ENCODE measurements around the gene ROR2. TPM values are rescaled to one million over a fixed set of nuclear protein-coding genes. Genes with fewer than 3 reads are reported as not detected.

ROR2 gene
- total and polyA plus RNA-seq, 2 experiments from 2014 or later = 8.1 to 18.8 TPM

DNA sequence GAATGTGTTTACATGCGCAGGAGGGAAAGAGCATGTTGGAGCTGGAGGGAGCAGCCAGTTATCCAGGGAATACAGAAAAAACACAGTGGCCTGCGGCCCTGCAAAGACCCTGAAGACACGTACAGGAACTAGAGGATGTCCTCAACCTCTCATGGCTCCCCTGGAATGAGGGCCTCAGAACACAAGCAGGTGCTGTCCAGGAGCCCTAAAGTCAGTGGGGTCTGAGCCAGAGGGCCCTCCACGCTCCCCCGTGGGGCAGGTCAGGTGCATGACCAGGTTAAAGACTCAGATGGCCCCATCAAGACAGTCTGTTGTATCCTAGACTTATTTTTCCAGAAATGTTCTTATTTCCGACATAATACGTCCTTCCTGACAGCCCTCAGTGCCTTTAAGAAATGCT lies 106.9 kb downstream of the ROR2 start:
- Histone ChIP-seq H2AFZ (no peak overlapping the region), H3K4me2 (no peak overlapping the region), H3K4me3 (no peak overlapping the region), H3F3A (replicated peaks; ENCODE audit: low read depth) (no peaks in the 10 kb centered on the region), H3K27me3 (ENCODE audit: insufficient read depth) (no peaks in the 10 kb centered on the region), H3K9me2 (ENCODE audit: insufficient read depth) (peaks cover 9% of the 10 kb centered on the region; the same call in 1 of the 2 replicates), H4K20me1 (replicated peaks; ENCODE audit: insufficient read depth) (no peaks in the 10 kb centered on the region; the same call in 1 of the 2 replicates), H3K36me3 (ENCODE audit: insufficient read depth) (no peaks in the 10 kb centered on the region), H3K4me1 (ENCODE audit: insufficient read depth) (peaks cover 13% of the 10 kb centered on the region), H3K27ac (ENCODE audit: low read depth) (no peak overlapping the region), H3K79me2 (replicated peaks; ENCODE audit: insufficient read depth) (no peaks in the 10 kb centered on the region)
- no peak overlapping the region for H3K4me3 Mint-ChIP-seq
- no peaks in the 10 kb centered on the region for H3K9me3 Mint-ChIP-seq
- TF ChIP-seq, protein P1, sequence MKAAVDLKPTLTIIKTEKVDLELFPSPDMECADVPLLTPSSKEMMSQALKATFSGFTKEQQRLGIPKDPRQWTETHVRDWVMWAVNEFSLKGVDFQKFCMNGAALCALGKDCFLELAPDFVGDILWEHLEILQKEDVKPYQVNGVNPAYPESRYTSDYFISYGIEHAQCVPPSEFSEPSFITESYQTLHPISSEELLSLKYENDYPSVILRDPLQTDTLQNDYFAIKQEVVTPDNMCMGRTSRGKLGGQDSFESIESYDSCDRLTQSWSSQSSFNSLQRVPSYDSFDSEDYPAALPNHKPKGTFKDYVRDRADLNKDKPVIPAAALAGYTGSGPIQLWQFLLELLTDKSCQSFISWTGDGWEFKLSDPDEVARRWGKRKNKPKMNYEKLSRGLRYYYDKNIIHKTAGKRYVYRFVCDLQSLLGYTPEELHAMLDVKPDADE (IDR thresholded peaks at IDR 0.05) = no peak
- no peak for TF ChIP-seq EZH2 (IDR thresholded peaks at IDR 0.05; ENCODE audit: low read depth, unreplicated experiment)
- no peak for TF ChIP-seq NANOG (IDR thresholded peaks at IDR 0.05; ENCODE audit: borderline replicate concordance)
- no peak for TF ChIP-seq CREB1 (CRISPR knock-in tag; IDR thresholded peaks at IDR 0.05; ENCODE audit: low read depth)
- no peak for TF ChIP-seq EZH2phosphoT487 (IDR thresholded peaks at IDR 0.05; ENCODE audit: unreplicated experiment)
- TF ChIP-seq, protein P2, sequence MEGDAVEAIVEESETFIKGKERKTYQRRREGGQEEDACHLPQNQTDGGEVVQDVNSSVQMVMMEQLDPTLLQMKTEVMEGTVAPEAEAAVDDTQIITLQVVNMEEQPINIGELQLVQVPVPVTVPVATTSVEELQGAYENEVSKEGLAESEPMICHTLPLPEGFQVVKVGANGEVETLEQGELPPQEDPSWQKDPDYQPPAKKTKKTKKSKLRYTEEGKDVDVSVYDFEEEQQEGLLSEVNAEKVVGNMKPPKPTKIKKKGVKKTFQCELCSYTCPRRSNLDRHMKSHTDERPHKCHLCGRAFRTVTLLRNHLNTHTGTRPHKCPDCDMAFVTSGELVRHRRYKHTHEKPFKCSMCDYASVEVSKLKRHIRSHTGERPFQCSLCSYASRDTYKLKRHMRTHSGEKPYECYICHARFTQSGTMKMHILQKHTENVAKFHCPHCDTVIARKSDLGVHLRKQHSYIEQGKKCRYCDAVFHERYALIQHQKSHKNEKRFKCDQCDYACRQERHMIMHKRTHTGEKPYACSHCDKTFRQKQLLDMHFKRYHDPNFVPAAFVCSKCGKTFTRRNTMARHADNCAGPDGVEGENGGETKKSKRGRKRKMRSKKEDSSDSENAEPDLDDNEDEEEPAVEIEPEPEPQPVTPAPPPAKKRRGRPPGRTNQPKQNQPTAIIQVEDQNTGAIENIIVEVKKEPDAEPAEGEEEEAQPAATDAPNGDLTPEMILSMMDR (conservative IDR thresholded peaks at IDR 0.05; ENCODE audit: low read depth in 2 of 2) = no peak
- no peak overlapping the region for H3K27ac Mint-ChIP-seq
- H3K27me3 Mint-ChIP-seq (ENCODE audit: insufficient read depth, low read depth, poor library complexity) = peaks cover 15% of the 10 kb centered on the region
- H3K4me1 Mint-ChIP-seq = peaks cover 34% of the 10 kb centered on the region
- DNase-seq (ENCODE audit: low spot score) (no peak), ATAC-seq (no peak)
- H3K36me3 Mint-ChIP-seq (ENCODE audit: low read depth) = no peaks in the 10 kb centered on the region

DNA sequence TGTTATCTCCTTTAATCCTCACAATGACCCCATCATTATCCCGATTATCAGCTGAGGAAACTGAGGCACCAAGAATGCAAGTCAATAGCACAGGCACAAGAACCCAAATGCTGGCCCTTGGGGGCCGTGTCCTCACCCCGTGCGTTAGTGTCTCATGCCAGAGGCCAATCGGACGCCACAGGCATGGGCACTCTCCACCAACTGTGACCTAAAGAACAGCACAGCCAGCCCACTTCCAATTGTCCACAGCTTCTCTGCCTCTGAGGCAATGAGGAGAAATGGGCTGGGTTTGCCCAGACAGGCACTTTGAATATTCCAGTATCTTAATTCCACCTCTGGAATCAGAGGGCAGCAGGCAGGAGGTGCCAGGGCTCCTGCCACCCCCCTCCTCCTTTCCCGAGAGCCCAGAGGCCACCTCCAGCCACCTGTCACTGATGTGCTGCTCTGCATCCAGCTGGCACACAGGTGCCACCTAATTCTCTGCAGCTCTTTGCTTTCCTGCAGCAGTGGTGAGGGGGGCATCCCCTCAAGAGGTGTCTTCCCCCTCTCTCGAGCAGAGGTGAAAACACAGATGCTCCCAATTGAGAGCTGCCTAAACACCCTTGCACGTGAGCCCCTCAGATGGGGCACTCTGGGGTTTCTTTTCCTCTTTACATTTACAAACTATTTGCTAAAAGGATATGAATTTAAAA lies 107.5 kb downstream of the ROR2 start:
- Mint-ChIP-seq H3K4me3 (no peak overlapping the region), H3K27ac (no peak overlapping the region), H3K27me3 (ENCODE audit: insufficient read depth, low read depth, poor library complexity) (peaks cover 15% of the 10 kb centered on the region), H3K9me3 (no peaks in the 10 kb centered on the region), H3K36me3 (ENCODE audit: low read depth) (no peaks in the 10 kb centered on the region), H3K4me1 (peaks cover 28% of the 10 kb centered on the region)
- DNase-seq (ENCODE audit: low spot score) (no peak), ATAC-seq (no peak)
- peaks cover 9% of the 10 kb centered on the region; the same call in 1 of the 2 replicates for H3K9me2 ChIP-seq (ENCODE audit: insufficient read depth)
- no peak overlapping the region for H3K4me3 ChIP-seq
- no peaks in the 10 kb centered on the region for H3K36me3 ChIP-seq (ENCODE audit: insufficient read depth)
- H3K27me3 ChIP-seq (ENCODE audit: insufficient read depth) = no peaks in the 10 kb centered on the region
- H3F3A ChIP-seq (replicated peaks; ENCODE audit: low read depth) = no peaks in the 10 kb centered on the region
- no peak overlapping the region for H3K4me2 ChIP-seq
- H2AFZ ChIP-seq = no peak overlapping the region
- H3K4me1 ChIP-seq (ENCODE audit: insufficient read depth) = peaks cover 13% of the 10 kb centered on the region
- H4K20me1 ChIP-seq (replicated peaks; ENCODE audit: insufficient read depth) = peaks cover 3% of the 10 kb centered on the region
- TF ChIP-seq ZNF114 (CRISPR knock-in tag; IDR thresholded peaks at IDR 0.05) = no peak
- no peaks in the 10 kb centered on the region for H3K79me2 ChIP-seq (replicated peaks; ENCODE audit: insufficient read depth)
- H3K27ac ChIP-seq (ENCODE audit: low read depth) = no peak overlapping the region

Measured in GM23338 (cell line).